C4-2B (cell line): Measurements from ENCODE around the gene CD84.

Experiments
- H3K27ac ChIP-seq: fragments of 450-650 bp; 2 replicates; pipeline ENCODE4 v1.5.1; 2017
- ZFX ChIP-seq: fragments of 450-650 bp; IDR thresholded peaks from 2 replicates; pipeline ENCODE4 v1.6.1; 2017
- TF ChIP-seq, protein P1 (sequence below): fragments of 450-650 bp; conservative IDR thresholded peaks from 2 replicates; pipeline ENCODE4 v1.5.1; 2017; ENCODE audit warnings: mild to moderate bottlenecking

CD84 gene

DNA sequence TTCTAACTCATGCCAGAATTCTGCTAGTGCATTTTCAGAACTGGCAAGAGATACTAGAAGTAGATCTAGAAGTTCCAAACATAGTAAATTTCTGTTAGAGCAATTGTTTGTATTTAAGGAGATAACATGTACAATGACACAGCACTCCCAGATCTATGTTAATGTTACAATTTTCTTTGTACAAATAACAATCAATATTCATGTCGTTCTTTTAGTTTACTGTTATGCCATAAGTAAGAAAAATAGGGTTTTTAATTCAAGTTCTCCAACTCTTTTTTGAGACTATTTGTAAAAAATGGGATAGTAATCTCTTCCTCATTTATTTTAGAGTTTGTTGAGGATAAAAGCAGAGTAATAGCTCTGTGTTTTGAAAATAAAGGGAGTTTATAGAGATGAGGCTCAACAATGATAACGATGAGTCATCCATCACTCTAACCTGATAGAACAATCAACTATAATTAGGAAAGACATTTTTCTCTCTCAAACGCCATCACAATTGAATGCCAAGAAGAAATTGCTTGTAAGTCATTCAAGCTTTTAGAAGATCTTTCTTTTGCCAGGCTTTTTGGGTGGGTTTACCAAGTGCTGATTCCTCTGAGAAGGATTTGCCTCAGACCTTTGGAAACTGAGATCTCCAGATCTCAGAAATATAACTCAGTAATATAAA lies 638 bp downstream of the CD84 start:
- H3K27ac ChIP-seq, result no peak overlapping the region

GRCh38 chr1:160578175-160578524 lies 1.1 kb downstream of the CD84 start:
- H3K27ac ChIP-seq, result no peak overlapping the region
- TF ChIP-seq ZFX, result no peak
- TF ChIP-seq, protein P1, sequence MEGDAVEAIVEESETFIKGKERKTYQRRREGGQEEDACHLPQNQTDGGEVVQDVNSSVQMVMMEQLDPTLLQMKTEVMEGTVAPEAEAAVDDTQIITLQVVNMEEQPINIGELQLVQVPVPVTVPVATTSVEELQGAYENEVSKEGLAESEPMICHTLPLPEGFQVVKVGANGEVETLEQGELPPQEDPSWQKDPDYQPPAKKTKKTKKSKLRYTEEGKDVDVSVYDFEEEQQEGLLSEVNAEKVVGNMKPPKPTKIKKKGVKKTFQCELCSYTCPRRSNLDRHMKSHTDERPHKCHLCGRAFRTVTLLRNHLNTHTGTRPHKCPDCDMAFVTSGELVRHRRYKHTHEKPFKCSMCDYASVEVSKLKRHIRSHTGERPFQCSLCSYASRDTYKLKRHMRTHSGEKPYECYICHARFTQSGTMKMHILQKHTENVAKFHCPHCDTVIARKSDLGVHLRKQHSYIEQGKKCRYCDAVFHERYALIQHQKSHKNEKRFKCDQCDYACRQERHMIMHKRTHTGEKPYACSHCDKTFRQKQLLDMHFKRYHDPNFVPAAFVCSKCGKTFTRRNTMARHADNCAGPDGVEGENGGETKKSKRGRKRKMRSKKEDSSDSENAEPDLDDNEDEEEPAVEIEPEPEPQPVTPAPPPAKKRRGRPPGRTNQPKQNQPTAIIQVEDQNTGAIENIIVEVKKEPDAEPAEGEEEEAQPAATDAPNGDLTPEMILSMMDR, result no peak

More for the DNA sequence above, 638 bp downstream of the CD84 start:
- TF ChIP-seq, protein P1, result no peak
- no peak for TF ChIP-seq ZFX

GRCh38 chr1:160577671-160578070 lies 1.6 kb downstream of the CD84 start:
- no peak for TF ChIP-seq ZFX
- TF ChIP-seq, protein P1, result no peak

DNA sequence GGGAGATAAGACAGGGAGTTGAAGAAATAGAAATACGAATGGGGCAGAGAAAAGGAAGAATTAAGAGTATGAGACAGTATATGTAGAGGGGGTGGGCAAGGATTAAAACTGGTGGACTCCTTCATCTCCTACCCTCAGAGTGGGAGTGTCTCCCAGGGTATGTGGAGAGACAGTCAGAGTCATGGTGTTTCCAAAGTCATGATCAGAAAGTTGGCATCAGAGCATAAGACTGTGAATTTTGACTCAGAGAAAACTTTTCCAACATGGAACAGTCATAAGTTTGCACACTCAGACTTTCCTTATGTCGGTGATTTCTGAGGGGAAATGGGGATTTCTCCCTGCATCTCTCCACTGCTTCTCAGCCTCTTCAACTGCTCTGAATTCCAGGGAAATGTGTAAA lies 2.4 kb downstream of the CD84 start:
- TF ChIP-seq, protein P1, result no peak
- no peak for TF ChIP-seq ZFX
- H3K27ac ChIP-seq, result no peak overlapping the region

More at GRCh38 chr1:160577671-160578070, 1.6 kb downstream of the CD84 start:
- no peak overlapping the region for H3K27ac ChIP-seq

DNA sequence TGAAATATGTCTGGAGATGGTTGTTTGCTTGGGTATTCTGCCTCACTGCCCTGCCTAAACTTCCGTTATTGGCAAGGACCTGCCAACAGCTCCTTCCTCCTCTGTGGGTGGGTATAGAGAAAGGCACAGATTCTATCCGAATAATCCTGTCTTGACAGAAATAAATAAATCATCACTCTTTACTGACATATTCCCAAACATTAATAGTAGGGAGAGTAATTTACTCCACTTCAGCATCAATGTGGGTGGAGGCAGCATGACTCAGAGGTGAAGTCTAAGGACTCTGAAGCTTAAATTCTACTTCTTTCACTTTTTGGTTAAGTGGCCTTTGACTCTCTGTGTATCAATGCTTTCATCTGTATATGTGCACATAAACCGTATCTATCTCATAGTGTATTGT lies 2.9 kb downstream of the CD84 start:
- TF ChIP-seq, protein P1, result no peak
- TF ChIP-seq ZFX, result no peak
- no peak overlapping the region for H3K27ac ChIP-seq

DNA sequence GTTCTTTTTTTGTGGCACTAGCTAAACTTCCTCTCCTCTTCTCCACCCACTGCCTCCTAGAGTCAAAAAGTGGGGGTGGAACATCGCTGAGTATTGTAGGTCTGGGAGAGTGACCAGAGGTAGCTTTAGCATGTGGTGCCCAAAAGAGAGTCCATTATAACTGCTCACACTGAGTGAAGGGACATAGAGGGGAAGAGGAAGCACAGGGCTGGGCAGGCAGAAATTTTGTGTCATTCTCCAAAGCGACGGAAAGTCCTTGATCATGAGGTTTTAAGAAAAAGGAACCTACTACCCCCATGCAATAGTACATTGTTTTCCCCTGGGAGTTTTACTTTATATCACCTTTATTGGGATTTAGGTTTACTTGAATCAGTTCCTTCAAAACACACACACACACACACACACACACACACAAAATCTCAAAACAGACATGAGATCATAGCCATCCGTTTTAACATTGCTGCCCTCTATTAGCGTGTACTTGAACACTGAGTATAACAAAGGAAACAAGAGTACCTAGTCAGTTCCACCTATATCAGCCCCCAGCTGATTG lies 4.1 kb downstream of the CD84 start:
- TF ChIP-seq, protein P1, result no peak
- no peak for TF ChIP-seq ZFX
- no peak overlapping the region for H3K27ac ChIP-seq

GRCh38 chr1:160570840-160571239 lies 8.5 kb downstream of the CD84 start:
- H3K27ac ChIP-seq, result no peak overlapping the region
- no peak for TF ChIP-seq ZFX
- TF ChIP-seq, protein P1, result no peak
